GM18870 (cell line): ENCODE measurements around the gene TMEM63C.

Experiments used
- ATAC-seq: cut with Tn5 transposase; IDR thresholded peaks from one replicate; pipeline ENCODE4 v1.9.1; 2021; ENCODE audit warnings: moderate library complexity; ENCODE audit not compliant: unreplicated experiment

Gene TMEM63C

GRCh38 chr14:77306416-77306815 lies 124.8 kb downstream of the TMEM63C start:
- ATAC-seq: no peak

GRCh38 chr14:77306851-77307496 lies 125.4 kb downstream of the TMEM63C start:
- ATAC-seq: no peak
